Upper lobe of left lung (tissue), 4 donors: ENCODE data around the gene PARK7.

Experiments used
- CTCF ChIP-seq, 6 experiments: fragments of 450-650 bp in 4 of 6; fragments of 200-600 bp in 2 of 6; sonication (generic) in 2 of 6; IDR thresholded peaks; one replicate each; pipeline ENCODE4 v1.5.1; 2016 to 2019; ENCODE audit warnings: antibody characterized with exemption in 6 of 6
- EP300 ChIP-seq, 4 donors: sonication (generic); formaldehyde crosslinking; IDR thresholded peaks; one replicate each; pipeline ENCODE4 v1.5.1; 2017; ENCODE audit warnings: antibody characterized with exemption in 4 of 4, control low read depth in 2 of 4
- POLR2A ChIP-seq, 4 donors: fragments of 450-650 bp; IDR thresholded peaks; one replicate each; pipeline ENCODE4 v1.5.1; 2016 to 2017; ENCODE audit warnings: antibody characterized with exemption in 4 of 4, mild to moderate bottlenecking in 2 of 4
- POLR2AphosphoS5 ChIP-seq, 2 donors: sonication (generic); formaldehyde crosslinking; IDR thresholded peaks; one replicate each; pipeline ENCODE4 v1.5.1; 2017; ENCODE audit warnings: antibody characterized with exemption in 2 of 2

DNA sequence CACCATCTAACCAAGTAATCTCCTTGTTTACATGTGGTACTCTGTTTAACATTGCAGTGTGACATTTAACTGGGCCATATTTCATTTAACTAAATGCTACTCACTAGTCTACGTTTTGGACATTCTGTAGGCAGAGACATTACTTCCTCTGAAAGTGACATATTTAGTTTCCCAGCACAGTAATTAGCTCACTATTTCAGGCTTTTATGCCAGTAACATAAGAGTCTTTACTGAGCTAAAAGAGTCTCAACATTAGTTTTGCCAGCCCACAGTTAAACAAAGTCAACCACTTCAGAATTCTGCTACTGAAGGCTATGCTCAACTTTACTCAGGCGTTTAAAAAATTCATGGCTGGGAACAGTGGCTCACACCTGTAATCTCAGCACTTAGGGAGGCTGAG, 18.3 kb upstream of the PARK7 start:
- no peak for TF ChIP-seq CTCF (IDR thresholded peaks at IDR 0.05)
- no peak for TF ChIP-seq POLR2A (IDR thresholded peaks at IDR 0.05)
- no peak for TF ChIP-seq POLR2AphosphoS5 (IDR thresholded peaks at IDR 0.05)
- no peak for TF ChIP-seq EP300 (IDR thresholded peaks at IDR 0.05)
